OCI-LY3 (cell line): ENCODE data around the gene MAOB.
"Not testable (repeated sequence)": the region's sequence is repeated elsewhere in the genome, so short reads cannot be mapped to it uniquely, and the experiment has no call there.

Experiments
- H2AFZ ChIP-seq: fragments of 200-600, 300-600 bp; shearing (Covaris generic); 2 replicates; pipeline ENCODE4 v1.6.0; 2014; ENCODE audit warnings: antibody characterized with exemption, low read depth, low read length
- H3K27ac ChIP-seq: fragments of 200-600, 300-600 bp; sonication (generic); 2 replicates; pipeline ENCODE4 v1.5.1; 2014; ENCODE audit warnings: mild to moderate bottlenecking, low read length, moderate library complexity, mixed read lengths
- H3K27me3 ChIP-seq: fragments of 200-600, 300-600 bp; sonication (generic); 2 replicates; pipeline ENCODE4 v1.6.1; 2014; ENCODE audit warnings: low read depth, low read length, mixed read lengths
- H3K36me3 ChIP-seq: fragments of 200-600, 300-600 bp; sonication (generic); replicated peaks from 2 replicates; pipeline ENCODE3; 2014; ENCODE audit warnings: low read depth, low read length, mixed read lengths
- H3K4me1 ChIP-seq: fragments of 300-600, 200-600 bp; sonication (generic); 2 replicates; pipeline ENCODE4 v1.6.1; 2014; ENCODE audit warnings: low read length, mixed read lengths
- H3K4me2 ChIP-seq: fragments of 200-600, 300-600 bp; sonication (generic); 2 replicates; pipeline ENCODE4 v1.6.1; 2014; ENCODE audit warnings: low read length, mixed read lengths
- H3K4me3 ChIP-seq: fragments of 300-600, 200-600 bp; sonication (generic); 2 replicates; pipeline ENCODE4 v1.5.1; 2014; ENCODE audit warnings: antibody characterized with exemption, mild to moderate bottlenecking, low read length, moderate library complexity
- H3K79me2 ChIP-seq: fragments of 300-600, 200-600 bp; shearing (Covaris generic); 2 replicates; pipeline ENCODE4 v1.6.1; 2014; ENCODE audit warnings: mild to moderate bottlenecking, low read length, mixed read lengths
- H3K9ac ChIP-seq: fragments of 300-600, 200-600 bp; shearing (Covaris generic); 2 replicates; pipeline ENCODE4 v1.6.0; 2014; ENCODE audit warnings: mild to moderate bottlenecking, low read length, moderate library complexity
- H3K9me3 ChIP-seq: fragments of 200-600, 300-600 bp; shearing (Covaris generic); 2 replicates; pipeline ENCODE4 v1.6.1; 2014; ENCODE audit warnings: low read length, mixed read lengths; ENCODE audit not compliant: insufficient read depth
- H4K20me1 ChIP-seq: fragments of 200-600, 300-600 bp; sonication (generic); 2 replicates; pipeline ENCODE4 v1.6.1; 2016; ENCODE audit warnings: low read length, mixed read lengths; ENCODE audit not compliant: insufficient read depth
- CTCF ChIP-seq: fragments of 200-600, 300-600 bp; sonication (generic); IDR thresholded peaks from 2 replicates; pipeline ENCODE4 v1.5.1; 2014; ENCODE audit warnings: antibody characterized with exemption, low read length, low read depth
- EZH2phosphoT487 ChIP-seq: fragments of 200-600 bp; shearing (Covaris generic); IDR thresholded peaks from 2 replicates; pipeline ENCODE4 v1.6.1; 2018; ENCODE audit warnings: antibody characterized with exemption, mixed run types, low read depth

The MAOB gene

DNA sequence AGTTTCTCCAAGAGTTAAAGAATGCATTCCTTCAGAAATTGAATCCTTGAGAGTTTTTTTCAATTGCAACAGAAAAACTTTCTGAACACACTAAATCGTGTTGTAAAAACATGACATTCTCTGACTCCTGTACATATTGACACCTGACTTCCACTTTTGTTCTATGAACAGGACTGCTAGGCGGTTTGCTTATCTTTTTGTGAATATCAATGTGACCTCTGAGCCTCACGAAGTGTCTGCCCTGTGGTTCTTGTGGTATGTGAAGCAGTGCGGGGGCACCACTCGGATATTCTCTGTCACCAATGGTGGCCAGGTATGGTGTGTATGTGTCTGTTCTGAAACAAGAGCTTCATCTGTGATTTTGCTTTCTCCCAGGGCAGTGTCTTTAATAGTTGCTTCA is 154.2 kb downstream of the MAOB start:
- TF ChIP-seq CTCF (no peak), EZH2phosphoT487 (no peak)
- no peak overlapping the region for H3K4me2 ChIP-seq
- H3K36me3 ChIP-seq = no peaks in the 10 kb centered on the region
- H3K4me3 ChIP-seq = no peak overlapping the region
- H3K9ac ChIP-seq = no peak overlapping the region
- no peaks in the 10 kb centered on the region for H3K79me2 ChIP-seq
- no peaks in the 10 kb centered on the region for H3K9me3 ChIP-seq
- H3K27ac ChIP-seq = no peak overlapping the region
- no peaks in the 10 kb centered on the region for H4K20me1 ChIP-seq
- no peak overlapping the region for H2AFZ ChIP-seq
- no peaks in the 10 kb centered on the region for H3K4me1 ChIP-seq
- no peaks in the 10 kb centered on the region for H3K27me3 ChIP-seq

DNA sequence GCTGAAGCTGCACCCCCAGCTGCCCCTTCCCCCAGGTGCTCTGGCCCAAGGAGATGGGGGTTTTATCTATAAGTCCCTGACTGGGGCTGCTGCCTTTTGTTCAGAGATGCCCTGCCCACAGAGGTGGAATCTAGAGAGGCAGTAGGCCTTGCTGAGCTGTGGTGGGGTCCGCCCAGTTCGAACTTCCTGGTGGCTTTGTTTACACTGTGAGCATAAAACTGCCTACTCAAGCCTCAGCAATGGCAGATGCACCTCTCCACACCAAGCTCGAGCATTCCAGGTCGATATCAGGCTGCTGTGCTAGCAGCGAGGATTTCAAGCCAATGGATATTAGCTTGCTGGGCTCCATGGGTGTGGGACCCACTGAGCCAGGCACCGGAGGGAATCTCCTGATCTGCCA is 155.0 kb downstream of the MAOB start:
- H3K36me3 ChIP-seq, H3K9me3 ChIP-seq, H3K9ac ChIP-seq, H3K4me1 ChIP-seq, H3K27ac ChIP-seq, H2AFZ ChIP-seq, H3K4me3 ChIP-seq, H4K20me1 ChIP-seq, H3K27me3 ChIP-seq, H3K4me2 ChIP-seq, H3K79me2 ChIP-seq: not testable (repeated sequence)

DNA sequence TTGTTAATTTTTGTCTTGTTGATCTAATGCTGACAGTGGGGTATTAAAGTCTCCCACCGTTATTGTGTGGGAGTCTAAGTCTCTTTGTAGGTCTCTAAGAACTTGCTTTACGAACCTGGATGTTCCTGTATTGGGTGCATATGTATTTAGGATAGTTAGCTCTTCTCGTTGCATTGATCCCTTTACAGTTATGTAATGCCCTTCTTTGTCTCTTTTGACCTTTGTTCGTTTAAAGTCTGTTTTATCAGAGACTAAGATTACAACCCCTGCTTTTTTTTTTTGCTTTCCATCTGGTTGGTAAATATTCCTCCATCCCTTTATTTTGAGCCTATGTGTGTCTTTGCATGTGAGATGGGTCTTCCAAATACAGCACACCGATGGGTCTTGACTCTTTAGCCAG is 157.0 kb downstream of the MAOB start:
- not testable (repeated sequence) for H3K9me3 ChIP-seq, H3K27ac ChIP-seq, H3K36me3 ChIP-seq, H4K20me1 ChIP-seq, H3K4me2 ChIP-seq, H3K9ac ChIP-seq, H3K4me3 ChIP-seq, H3K4me1 ChIP-seq, H3K79me2 ChIP-seq, H3K27me3 ChIP-seq, H2AFZ ChIP-seq

DNA sequence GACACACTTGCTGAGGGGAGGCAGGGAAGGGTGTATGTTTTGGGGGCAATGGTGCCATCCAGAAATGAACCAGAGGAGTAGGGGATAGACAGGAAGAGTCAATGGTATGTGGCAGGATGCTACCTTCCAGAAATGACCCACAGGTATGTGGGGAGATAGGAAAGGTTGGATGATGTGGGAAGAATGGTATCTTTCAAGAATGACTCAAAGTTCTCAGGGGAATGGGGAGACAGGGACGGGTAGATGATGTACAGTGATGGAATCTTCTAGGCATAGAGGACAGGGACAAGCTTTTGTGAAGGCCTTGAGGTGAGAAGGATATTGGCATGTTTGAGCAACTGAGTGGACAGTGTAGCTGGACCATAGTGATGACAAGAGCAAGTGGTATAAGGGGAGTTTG is 161.3 kb downstream of the MAOB start:
- Histone ChIP-seq H3K4me1 (no peaks in the 10 kb centered on the region), H3K79me2 (no peaks in the 10 kb centered on the region), H3K27ac (no peak overlapping the region), H3K9me3 (no peaks in the 10 kb centered on the region), H3K4me3 (no peak overlapping the region), H3K36me3 (no peaks in the 10 kb centered on the region), H2AFZ (no peak overlapping the region), H4K20me1 (no peaks in the 10 kb centered on the region), H3K4me2 (no peak overlapping the region), H3K27me3 (no peaks in the 10 kb centered on the region), H3K9ac (no peak overlapping the region)
- TF ChIP-seq EZH2phosphoT487 = no peak
- no peak for TF ChIP-seq CTCF

DNA sequence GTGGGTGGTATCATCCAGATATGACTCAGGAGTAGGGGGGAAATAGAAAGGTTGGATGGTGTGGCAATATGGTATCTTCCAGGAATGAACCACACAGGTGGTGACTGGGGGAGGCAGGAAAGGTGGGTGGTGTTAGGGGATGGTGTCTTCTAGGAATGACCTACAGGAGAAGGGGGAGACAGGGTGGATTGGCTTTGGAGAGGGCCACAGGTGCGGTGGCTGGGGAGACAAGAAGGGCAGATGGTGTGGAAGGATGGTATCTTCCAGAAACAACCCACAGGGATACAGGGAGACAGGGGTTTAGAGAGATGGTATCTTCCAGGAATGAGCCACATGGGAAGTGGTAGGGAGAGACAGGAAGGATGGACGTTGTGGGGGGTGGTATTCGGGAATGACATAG is 162.2 kb downstream of the MAOB start:
- TF ChIP-seq EZH2phosphoT487 = no peak
- Histone ChIP-seq H3K4me2 (no peak overlapping the region), H4K20me1 (no peaks in the 10 kb centered on the region), H3K4me1 (no peaks in the 10 kb centered on the region), H3K36me3 (no peaks in the 10 kb centered on the region), H3K27ac (no peak overlapping the region), H3K79me2 (no peaks in the 10 kb centered on the region), H3K9me3 (no peaks in the 10 kb centered on the region), H3K27me3 (no peaks in the 10 kb centered on the region), H3K4me3 (no peak overlapping the region), H3K9ac (no peak overlapping the region), H2AFZ (no peak overlapping the region)

- Histone ChIP-seq H4K20me1 (no peaks in the 10 kb centered on the region), H3K9ac (no peak overlapping the region), H3K27ac (no peak overlapping the region), H3K4me3 (no peak overlapping the region), H3K9me3 (no peaks in the 10 kb centered on the region), H2AFZ (no peak overlapping the region), H3K79me2 (no peaks in the 10 kb centered on the region), H3K27me3 (no peaks in the 10 kb centered on the region), H3K4me2 (no peak overlapping the region), H3K36me3 (no peaks in the 10 kb centered on the region), H3K4me1 (no peaks in the 10 kb centered on the region)
- TF ChIP-seq EZH2phosphoT487 (no peak), CTCF (no peak)
These were observed 163.3 kb downstream of the MAOB start for GRCh38 chrX:43718956-43719355.
